Stimulated activated CD4-positive, alpha-beta T cell treated with anti-CD3 and anti-CD28 coated beads, TNF-alpha, amount 100 ng/mL, for 4 hours (primary cell): ENCODE results near the gene PRKCH.

Experiments
- DNase-seq, 3 experiments: peaks; one replicate each; pipeline ENCODE4 v3.0.0-alpha.2; 2020; ENCODE audit warnings: low read depth in 3 of 3

Gene PRKCH

GRCh38 chr14:61567838-61568571 is 246.6 kb downstream of the PRKCH start:
- DNase-seq = no peak

- peak; percentile 36 to 67 (median 51) for DNase-seq
Observed at GRCh38 chr14:61568572-61569011, 247.2 kb downstream of the PRKCH start.

- no peak for DNase-seq
Observed at GRCh38 chr14:61569308-61569707, 247.9 kb downstream of the PRKCH start.

- DNase-seq = no peak
Observed at GRCh38 chr14:61569812-61570548, 248.6 kb downstream of the PRKCH start.

GRCh38 chr14:61570549-61571290 is 249.3 kb downstream of the PRKCH start:
- DNase-seq = no peak

- no peak for DNase-seq
Observed at GRCh38 chr14:61571917-61572316, 250.5 kb downstream of the PRKCH start.

GRCh38 chr14:61573321-61573720 is 251.9 kb downstream of the PRKCH start:
- no peak for DNase-seq

- DNase-seq = no peak
Observed at GRCh38 chr14:61573748-61574513, 252.6 kb downstream of the PRKCH start.

GRCh38 chr14:61574514-61574807 is 253.1 kb downstream of the PRKCH start:
- DNase-seq = no peak

- no peak for DNase-seq
Observed at GRCh38 chr14:61575126-61575525, 253.7 kb downstream of the PRKCH start.

- no peak for DNase-seq
Observed at GRCh38 chr14:61575551-61576150, 254.3 kb downstream of the PRKCH start.

GRCh38 chr14:61577506-61577931 is 256.1 kb downstream of the PRKCH start:
- no peak for DNase-seq

- no peak for DNase-seq
Observed at GRCh38 chr14:61578745-61579144, 257.4 kb downstream of the PRKCH start.

- no peak for DNase-seq
Observed at GRCh38 chr14:61581340-61581739, 260.0 kb downstream of the PRKCH start.

GRCh38 chr14:61581955-61582615 is 260.7 kb downstream of the PRKCH start:
- no peak for DNase-seq

- no peak for DNase-seq
Observed at GRCh38 chr14:61582815-61583214, 261.4 kb downstream of the PRKCH start.

- no peak for DNase-seq
Observed at GRCh38 chr14:61584331-61584741, 263.0 kb downstream of the PRKCH start.

GRCh38 chr14:61585598-61586543 is 264.5 kb downstream of the PRKCH start:
- DNase-seq = no peak

- DNase-seq = no peak
Observed at GRCh38 chr14:61586544-61587055, 265.2 kb downstream of the PRKCH start.
